HG03280 (cell line): ENCODE results near the gene MGAM2.

Source experiments
- ATAC-seq: cut with Tn5 transposase; IDR thresholded peaks from one replicate; pipeline ENCODE4 v1.9.1; 2021; ENCODE audit warnings: mild to moderate bottlenecking, moderate library complexity; ENCODE audit not compliant: unreplicated experiment

Gene MGAM2

GRCh38 chr7:142263598-142264380 lies 152.3 kb downstream of the MGAM2 start:
- no peak for ATAC-seq
